WTC11 (cell line): ENCODE measurements around the gene PCID2. TPM values are rescaled to one million over a fixed set of nuclear protein-coding genes. Genes with fewer than 3 reads are reported as not detected.

Source experiments
- ATAC-seq: fragments of 200-7000 bp; cut with Tn5 transposase; 2 replicates; pipeline ENCODE4 v1.10.0; 2021; ENCODE audit warnings: mild to moderate bottlenecking, moderate library complexity
- CTCF ChIA-PET: fragments of 300-600 bp; sonication (Branson Sonifier 250); formaldehyde crosslinking; loops from one replicate; lab custom pipeline; 2021; ENCODE audit warnings: antibody characterized with exemption; lab: Charles Lee
- POLR2A ChIA-PET: fragments of 350-600 bp; sonication (Branson Sonifier 250); formaldehyde crosslinking; loops from one replicate; lab custom pipeline; 2021; ENCODE audit warnings: antibody characterized with exemption; lab: Charles Lee
- DNase-seq: peaks from one replicate; pipeline ENCODE4 v3.0.0; 2021; ENCODE audit warnings: low spot score
- H3K27ac Mint-ChIP-seq: 2 replicates; pipeline ENCODE4 v1.8.0; 2021; ENCODE audit warnings: mixed read lengths
- H3K27me3 Mint-ChIP-seq: 2 replicates; pipeline ENCODE4 v1.8.0; 2021; ENCODE audit warnings: low read depth, mild to moderate bottlenecking, moderate library complexity, mixed read lengths
- H3K36me3 Mint-ChIP-seq: 2 replicates; pipeline ENCODE4 v1.8.0; 2021; ENCODE audit warnings: mixed read lengths
- H3K4me1 Mint-ChIP-seq: 2 replicates; pipeline ENCODE4 v1.8.0; 2022; ENCODE audit warnings: mixed read lengths
- H3K4me3 Mint-ChIP-seq: 2 replicates; pipeline ENCODE4 v1.8.0; 2021; ENCODE audit warnings: mild to moderate bottlenecking, moderate library complexity, mixed read lengths
- H3K9me3 Mint-ChIP-seq: 2 replicates; pipeline ENCODE4 v1.8.0; 2021; ENCODE audit warnings: mixed read lengths
- CBFB ChIP-seq: sonication (generic); formaldehyde crosslinking; IDR thresholded peaks from 2 replicates; pipeline ENCODE4 v1.8.1; 2022; ENCODE audit warnings: mild to moderate bottlenecking, low read depth, missing genetic modification reagents
- CREB1 ChIP-seq: sonication (generic); formaldehyde crosslinking; IDR thresholded peaks from 2 replicates; pipeline ENCODE4 v1.8.0; 2023; ENCODE audit warnings: mild to moderate bottlenecking, missing genetic modification reagents
- ESRRA ChIP-seq: sonication (generic); formaldehyde crosslinking; IDR thresholded peaks from 2 replicates; pipeline ENCODE4 v1.8.1; 2022; ENCODE audit warnings: mild to moderate bottlenecking, missing genetic modification reagents, borderline replicate concordance
- JUN ChIP-seq: sonication (generic); formaldehyde crosslinking; IDR thresholded peaks from 2 replicates; pipeline ENCODE4 v1.8.0; 2023; ENCODE audit warnings: mild to moderate bottlenecking, missing genetic modification reagents
- NR1H2 ChIP-seq: sonication (generic); formaldehyde crosslinking; IDR thresholded peaks from 2 replicates; pipeline ENCODE4 v1.9.0; 2021; ENCODE audit warnings: mild to moderate bottlenecking, moderate library complexity, missing genetic modification reagents
- SOX15 ChIP-seq: fragments of 250-450 bp; sonication (Bioruptor Pico); IDR thresholded peaks from 2 replicates; pipeline ENCODE4 v1.9.0; 2021; ENCODE audit warnings: mild to moderate bottlenecking
- TEAD4 ChIP-seq: sonication (generic); formaldehyde crosslinking; IDR thresholded peaks from 2 replicates; pipeline ENCODE4 v1.8.0; 2022; ENCODE audit warnings: mild to moderate bottlenecking, missing genetic modification reagents
- ZNF416 ChIP-seq: fragments of 250-450 bp; sonication (Bioruptor Pico); IDR thresholded peaks from 2 replicates; pipeline ENCODE4 v1.9.0; 2021; ENCODE audit warnings: mild to moderate bottlenecking, inconsistent platforms
- total RNA-seq: library from RNA; stranded (reverse); gene quantifications from 3 replicates; pipeline ENCODE4 v1.2.3, GENCODE V29; 2021
- TF ChIP-seq, protein P1 (sequence below): sonication (generic); formaldehyde crosslinking; IDR thresholded peaks from 2 replicates; pipeline ENCODE4 v1.8.1; 2022; ENCODE audit warnings: mild to moderate bottlenecking, missing genetic modification reagents, moderate library complexity, borderline replicate concordance
- TF ChIP-seq, protein P2 (sequence below): fragments of 250-450 bp; sonication (Bioruptor Pico); conservative IDR thresholded peaks from 2 replicates; pipeline ENCODE4 v1.9.0; 2021; ENCODE audit warnings: mild to moderate bottlenecking
- TF ChIP-seq, protein P3 (sequence below): fragments of 250-450 bp; sonication (Bioruptor Pico); IDR thresholded peaks from 2 replicates; pipeline ENCODE4 v1.8.0; 2021; ENCODE audit warnings: mild to moderate bottlenecking
- TF ChIP-seq, protein P4 (sequence below): sonication (generic); formaldehyde crosslinking; IDR thresholded peaks from 2 replicates; pipeline ENCODE4 v1.8.1; 2022; ENCODE audit warnings: low read depth, mild to moderate bottlenecking, moderate library complexity, missing genetic modification reagents, borderline replicate concordance
- TF ChIP-seq, protein P5 (sequence below): sonication (generic); formaldehyde crosslinking; conservative IDR thresholded peaks from 2 replicates; pipeline ENCODE4 v1.8.1; 2022; ENCODE audit warnings: mild to moderate bottlenecking, missing genetic modification reagents
- TF ChIP-seq, protein P6 (sequence below): sonication (generic); formaldehyde crosslinking; IDR thresholded peaks from 2 replicates; pipeline ENCODE4 v1.8.1; 2023; ENCODE audit warnings: mild to moderate bottlenecking, missing genetic modification reagents

PCID2 gene
- total RNA-seq, 1 experiment from 2014 or later, result 69.4 TPM

DNA sequence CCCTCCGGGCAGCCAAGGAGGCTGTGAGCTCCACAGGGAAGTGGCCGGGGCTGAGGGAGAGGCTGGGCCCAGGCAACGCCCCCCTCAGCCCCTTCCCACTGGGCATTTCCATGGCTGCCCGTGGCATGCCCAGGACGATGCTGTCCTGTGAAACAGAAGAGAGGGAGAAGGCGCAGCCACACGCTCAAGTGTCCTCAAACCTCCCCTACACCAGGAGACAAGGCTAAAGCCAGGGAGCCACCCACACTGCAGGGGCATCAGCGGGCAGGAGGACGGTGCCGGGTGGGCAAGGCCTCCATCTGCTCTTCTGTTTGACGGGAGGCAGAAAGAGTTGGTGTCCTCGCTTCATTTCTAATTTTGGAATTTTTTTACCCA, 64.2 kb downstream of the PCID2 start:
- H3K36me3 Mint-ChIP-seq, result no peaks in the 10 kb centered on the region
- DNase-seq (no peak), ATAC-seq (no peak)
- TF ChIP-seq ZNF416, result no peak
- TF ChIP-seq, protein P1, sequence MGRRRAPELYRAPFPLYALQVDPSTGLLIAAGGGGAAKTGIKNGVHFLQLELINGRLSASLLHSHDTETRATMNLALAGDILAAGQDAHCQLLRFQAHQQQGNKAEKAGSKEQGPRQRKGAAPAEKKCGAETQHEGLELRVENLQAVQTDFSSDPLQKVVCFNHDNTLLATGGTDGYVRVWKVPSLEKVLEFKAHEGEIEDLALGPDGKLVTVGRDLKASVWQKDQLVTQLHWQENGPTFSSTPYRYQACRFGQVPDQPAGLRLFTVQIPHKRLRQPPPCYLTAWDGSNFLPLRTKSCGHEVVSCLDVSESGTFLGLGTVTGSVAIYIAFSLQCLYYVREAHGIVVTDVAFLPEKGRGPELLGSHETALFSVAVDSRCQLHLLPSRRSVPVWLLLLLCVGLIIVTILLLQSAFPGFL, result no peak
- TF ChIP-seq, protein P2, sequence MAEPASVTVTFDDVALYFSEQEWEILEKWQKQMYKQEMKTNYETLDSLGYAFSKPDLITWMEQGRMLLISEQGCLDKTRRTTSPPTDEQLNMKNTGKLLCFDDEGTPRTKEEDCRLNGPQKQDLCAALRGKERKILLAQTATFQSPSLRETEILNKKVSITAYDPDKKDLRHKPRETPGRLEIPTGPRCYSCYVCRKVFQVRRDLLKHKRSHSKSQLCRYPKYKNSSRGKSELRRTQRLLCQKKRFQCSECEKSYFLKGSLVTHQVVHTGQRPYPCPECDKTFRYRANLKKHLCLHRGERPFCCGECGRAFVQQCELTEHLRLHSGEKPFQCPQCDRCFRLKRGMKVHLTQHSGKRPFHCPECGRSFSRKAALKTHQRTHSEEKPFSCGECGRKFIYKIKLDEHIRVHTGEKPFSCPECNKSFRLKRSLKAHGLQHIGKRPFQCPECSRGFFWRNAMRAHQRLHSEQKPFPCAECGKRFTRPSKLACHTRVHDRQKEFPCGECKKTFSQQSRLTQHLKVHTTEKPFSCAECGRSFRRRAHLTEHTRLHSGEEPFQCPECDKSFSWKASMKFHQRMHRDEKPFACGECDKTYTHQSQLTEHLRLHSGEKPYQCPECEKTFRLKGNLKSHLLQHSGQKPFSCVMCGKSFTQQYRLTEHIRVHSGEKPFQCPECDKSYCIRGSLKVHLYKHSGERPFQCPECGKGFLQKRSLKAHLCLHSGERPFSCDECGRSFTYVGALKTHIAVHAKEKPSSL, result no peak
- TF ChIP-seq, protein P3, sequence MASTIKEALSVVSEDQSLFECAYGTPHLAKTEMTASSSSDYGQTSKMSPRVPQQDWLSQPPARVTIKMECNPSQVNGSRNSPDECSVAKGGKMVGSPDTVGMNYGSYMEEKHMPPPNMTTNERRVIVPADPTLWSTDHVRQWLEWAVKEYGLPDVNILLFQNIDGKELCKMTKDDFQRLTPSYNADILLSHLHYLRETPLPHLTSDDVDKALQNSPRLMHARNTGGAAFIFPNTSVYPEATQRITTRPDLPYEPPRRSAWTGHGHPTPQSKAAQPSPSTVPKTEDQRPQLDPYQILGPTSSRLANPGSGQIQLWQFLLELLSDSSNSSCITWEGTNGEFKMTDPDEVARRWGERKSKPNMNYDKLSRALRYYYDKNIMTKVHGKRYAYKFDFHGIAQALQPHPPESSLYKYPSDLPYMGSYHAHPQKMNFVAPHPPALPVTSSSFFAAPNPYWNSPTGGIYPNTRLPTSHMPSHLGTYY (CRISPR knock-in tag), result no peak
- no peak overlapping the region for H3K4me3 Mint-ChIP-seq
- H3K4me1 Mint-ChIP-seq, result no peaks in the 10 kb centered on the region
- no peak overlapping the region for H3K27ac Mint-ChIP-seq
- POLR2A ChIA-PET, result no interaction called here
- H3K27me3 Mint-ChIP-seq, result no peaks in the 10 kb centered on the region
- CTCF ChIA-PET, result no interaction called here
- no peaks in the 10 kb centered on the region for H3K9me3 Mint-ChIP-seq

DNA sequence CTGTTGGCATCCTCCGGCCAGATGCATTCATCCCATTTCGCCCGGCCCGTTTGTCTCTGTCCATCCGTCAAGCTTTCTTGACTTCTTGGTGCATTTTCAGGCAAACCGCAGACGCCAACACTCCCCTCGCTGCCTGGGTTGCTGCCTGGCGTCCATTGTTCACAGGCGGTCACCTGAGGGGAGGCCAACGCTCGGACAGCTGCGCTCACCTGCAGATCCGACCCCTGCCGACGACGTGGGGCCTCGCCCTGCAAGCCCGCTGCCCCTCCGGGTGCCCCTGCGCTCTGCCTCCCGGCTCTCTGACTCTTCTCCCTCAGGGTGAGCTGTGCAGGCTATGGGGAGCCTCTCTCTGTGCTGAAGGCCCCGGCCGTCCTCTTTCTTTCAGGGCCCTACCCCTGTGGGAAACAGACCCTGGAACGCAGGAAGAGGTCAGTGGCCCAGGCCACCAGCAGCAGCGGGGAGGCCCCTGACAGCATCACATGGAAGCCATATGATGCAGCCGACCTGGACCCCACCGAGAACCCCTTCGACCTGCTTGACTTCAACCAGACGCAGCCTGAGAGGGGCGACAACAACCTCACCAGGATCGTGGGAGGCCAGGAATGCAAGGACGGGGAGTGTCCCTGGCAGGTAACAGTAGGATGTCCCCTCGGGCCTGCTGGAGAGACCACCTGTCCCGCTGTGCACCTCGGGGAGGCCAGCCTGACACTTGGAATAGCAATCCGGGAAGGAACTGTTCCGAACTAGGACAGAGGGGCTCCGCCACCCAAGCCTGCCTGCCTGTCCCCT, 64.8 kb downstream of the PCID2 start:
- DNase-seq, result no peak
- no peak for ATAC-seq
- no peak overlapping the region for H3K27ac Mint-ChIP-seq
- H3K36me3 Mint-ChIP-seq, result no peaks in the 10 kb centered on the region
- no peak for TF ChIP-seq CREB1
- H3K27me3 Mint-ChIP-seq, result no peaks in the 10 kb centered on the region
- no peaks in the 10 kb centered on the region for H3K9me3 Mint-ChIP-seq
- H3K4me3 Mint-ChIP-seq, result no peak overlapping the region
- H3K4me1 Mint-ChIP-seq, result no peaks in the 10 kb centered on the region
- CTCF ChIA-PET, result interaction anchor here (0.7 kb wide), 3 partner anchors 9 to 93 kb away, joined by 3 to 6 read pairs (median 4); no protein-coding TSS in a partner anchor
- POLR2A ChIA-PET, result no interaction called here

DNA sequence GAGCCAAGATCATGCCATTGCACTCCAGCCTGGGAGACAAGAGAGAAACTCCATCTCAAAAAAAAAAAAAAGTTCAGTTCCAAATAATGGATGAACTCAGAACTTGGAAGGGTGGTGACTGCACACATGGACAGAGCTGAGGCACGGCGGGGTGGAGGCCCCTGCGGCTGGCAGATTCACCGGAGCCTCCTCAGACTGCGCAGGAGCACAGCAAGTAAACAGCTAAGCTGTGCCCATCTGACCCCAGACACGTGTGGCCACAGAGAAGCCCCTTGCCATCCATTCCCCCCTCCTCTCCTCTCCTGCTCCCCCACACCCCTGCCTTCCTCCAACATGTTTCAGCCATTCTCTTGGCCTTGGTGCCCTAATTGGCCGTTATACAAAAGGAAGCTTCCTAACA, 65.6 kb downstream of the PCID2 start:
- CTCF ChIA-PET, result interaction anchor here (0.7 kb wide), 3 partner anchors 8 to 94 kb away, joined by 3 to 6 read pairs (median 4); no protein-coding TSS in a partner anchor
- DNase-seq, result no peak

More for the DNA sequence above, 65.6 kb downstream of the PCID2 start:
- Mint-ChIP-seq H3K9me3 (no peaks in the 10 kb centered on the region), H3K27ac (no peak overlapping the region), H3K4me1 (peaks cover 2% of the 10 kb centered on the region), H3K27me3 (no peaks in the 10 kb centered on the region)
- POLR2A ChIA-PET, result no interaction called here
- no peak for TF ChIP-seq CBFB (CRISPR knock-in tag)
- TF ChIP-seq TEAD4 (CRISPR knock-in tag), result no peak
- TF ChIP-seq, protein P4, sequence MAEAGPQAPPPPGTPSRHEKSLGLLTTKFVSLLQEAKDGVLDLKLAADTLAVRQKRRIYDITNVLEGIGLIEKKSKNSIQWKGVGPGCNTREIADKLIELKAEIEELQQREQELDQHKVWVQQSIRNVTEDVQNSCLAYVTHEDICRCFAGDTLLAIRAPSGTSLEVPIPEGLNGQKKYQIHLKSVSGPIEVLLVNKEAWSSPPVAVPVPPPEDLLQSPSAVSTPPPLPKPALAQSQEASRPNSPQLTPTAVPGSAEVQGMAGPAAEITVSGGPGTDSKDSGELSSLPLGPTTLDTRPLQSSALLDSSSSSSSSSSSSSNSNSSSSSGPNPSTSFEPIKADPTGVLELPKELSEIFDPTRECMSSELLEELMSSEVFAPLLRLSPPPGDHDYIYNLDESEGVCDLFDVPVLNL (CRISPR knock-in tag), result no peak
- TF ChIP-seq, protein P5, sequence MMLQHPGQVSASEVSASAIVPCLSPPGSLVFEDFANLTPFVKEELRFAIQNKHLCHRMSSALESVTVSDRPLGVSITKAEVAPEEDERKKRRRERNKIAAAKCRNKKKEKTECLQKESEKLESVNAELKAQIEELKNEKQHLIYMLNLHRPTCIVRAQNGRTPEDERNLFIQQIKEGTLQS, result no peak
- TF ChIP-seq NR1H2 (CRISPR knock-in tag), result no peak
- TF ChIP-seq, protein P6, sequence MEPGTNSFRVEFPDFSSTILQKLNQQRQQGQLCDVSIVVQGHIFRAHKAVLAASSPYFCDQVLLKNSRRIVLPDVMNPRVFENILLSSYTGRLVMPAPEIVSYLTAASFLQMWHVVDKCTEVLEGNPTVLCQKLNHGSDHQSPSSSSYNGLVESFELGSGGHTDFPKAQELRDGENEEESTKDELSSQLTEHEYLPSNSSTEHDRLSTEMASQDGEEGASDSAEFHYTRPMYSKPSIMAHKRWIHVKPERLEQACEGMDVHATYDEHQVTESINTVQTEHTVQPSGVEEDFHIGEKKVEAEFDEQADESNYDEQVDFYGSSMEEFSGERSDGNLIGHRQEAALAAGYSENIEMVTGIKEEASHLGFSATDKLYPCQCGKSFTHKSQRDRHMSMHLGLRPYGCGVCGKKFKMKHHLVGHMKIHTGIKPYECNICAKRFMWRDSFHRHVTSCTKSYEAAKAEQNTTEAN, result no peak
- no peak for TF ChIP-seq CREB1
- TF ChIP-seq JUN (CRISPR knock-in tag), result no peak
- TF ChIP-seq SOX15, result no peak
- TF ChIP-seq ESRRA (CRISPR knock-in tag), result no peak
- TF ChIP-seq ZNF416, result no peak
- TF ChIP-seq, all 79 proteins: peak for 0
- ATAC-seq, result no peak
- H3K4me3 Mint-ChIP-seq, result no peak overlapping the region
- no peaks in the 10 kb centered on the region for H3K36me3 Mint-ChIP-seq
